Trophoblast cell (in vitro differentiated cells and primary cell): ENCODE results near the gene SFMBT1.
A peak's percentile ranks its signal among the peaks of the same experiment; 100 is the strongest.

Experiments
- DNase-seq, 2 donors: peaks; one replicate each; pipeline ENCODE4 v3.0.0-alpha.2; 2016
- H2AFZ ChIP-seq: 2 replicates; pipeline ENCODE4 v1.6.1; 2013; ENCODE audit warnings: low read length, moderate library complexity, mild to moderate bottlenecking; ENCODE audit not compliant: insufficient read depth, poor library complexity
- H2AK5ac ChIP-seq: 2 replicates; pipeline ENCODE4 v1.6.1; 2013; ENCODE audit warnings: mild to moderate bottlenecking, low read length
- H2BK120ac ChIP-seq: 2 replicates; pipeline ENCODE4 v1.6.1; 2013; ENCODE audit warnings: low read length, mild to moderate bottlenecking, moderate library complexity; ENCODE audit not compliant: insufficient read depth, poor library complexity
- H2BK12ac ChIP-seq: 2 replicates; pipeline ENCODE4 v1.6.1; 2013; ENCODE audit warnings: mild to moderate bottlenecking, low read length, moderate library complexity
- H2BK5ac ChIP-seq: 2 replicates; pipeline ENCODE4 v1.6.1; 2013; ENCODE audit warnings: low read length, low read depth, moderate library complexity, mild to moderate bottlenecking; ENCODE audit not compliant: poor library complexity
- H3K14ac ChIP-seq: 2 replicates; pipeline ENCODE4 v1.6.1; 2013; ENCODE audit warnings: mild to moderate bottlenecking, low read length
- H3K18ac ChIP-seq: 2 replicates; pipeline ENCODE4 v1.6.1; 2013; ENCODE audit warnings: mild to moderate bottlenecking, low read length
- H3K23ac ChIP-seq: 2 replicates; pipeline ENCODE4 v1.6.1; 2013; ENCODE audit warnings: low read length
- H3K27ac ChIP-seq: 2 replicates; pipeline ENCODE4 v1.5.1; 2013; ENCODE audit warnings: low read depth, mild to moderate bottlenecking, inconsistent platforms, low read length, moderate library complexity
- H3K27me3 ChIP-seq: 2 replicates; pipeline ENCODE4 v1.6.1; 2013; ENCODE audit warnings: inconsistent platforms, mild to moderate bottlenecking, low read length, moderate library complexity; ENCODE audit not compliant: insufficient read depth
- H3K36me3 ChIP-seq, 2 experiments: 1 replicate in 1 of 2; 2 replicates in 1 of 2; pipeline ENCODE4 v1.6.1; 2013; ENCODE audit warnings: low read length in 2 of 2, mild to moderate bottlenecking in 2 of 2, moderate library complexity in 1 of 2; ENCODE audit not compliant: insufficient read depth in 2 of 2, control insufficient read depth in 1 of 2
- H3K4ac ChIP-seq: 2 replicates; pipeline ENCODE4 v1.6.1; 2013; ENCODE audit warnings: low read depth, mild to moderate bottlenecking, low read length, moderate library complexity
- H3K4me1 ChIP-seq, 2 experiments: 1 replicate in 1 of 2; 2 replicates in 1 of 2; pipeline ENCODE4 v1.6.1; 2013; ENCODE audit warnings: low read length in 2 of 2, mild to moderate bottlenecking in 2 of 2, moderate library complexity in 1 of 2; ENCODE audit not compliant: insufficient read depth in 2 of 2, control insufficient read depth in 1 of 2
- H3K4me2 ChIP-seq: 2 replicates; pipeline ENCODE4 v1.6.1; 2013; ENCODE audit warnings: inconsistent platforms, mild to moderate bottlenecking, low read length, moderate library complexity
- H3K4me3 ChIP-seq: 2 replicates; pipeline ENCODE4 v1.5.1; 2013; ENCODE audit warnings: mild to moderate bottlenecking, low read depth, low read length, inconsistent platforms
- H3K79me1 ChIP-seq: one replicate; pipeline ENCODE4 v1.6.1; 2013; ENCODE audit warnings: low read length
- H3K79me2 ChIP-seq: 2 replicates; pipeline ENCODE4 v1.6.1; 2013; ENCODE audit warnings: low read length, mild to moderate bottlenecking; ENCODE audit not compliant: control insufficient read depth, insufficient read depth, poor library complexity
- H3K9ac ChIP-seq: 2 replicates; pipeline ENCODE4 v1.6.1; 2013; ENCODE audit warnings: mild to moderate bottlenecking, low read length
- H3K9me3 ChIP-seq: 2 replicates; pipeline ENCODE4 v1.6.1; 2013; ENCODE audit warnings: low read depth, mild to moderate bottlenecking, control low read depth, inconsistent platforms, low read length; ENCODE audit not compliant: insufficient read depth
- H4K12ac ChIP-seq: 2 replicates; pipeline ENCODE4 v1.6.1; 2013; ENCODE audit warnings: low read depth, mild to moderate bottlenecking, low read length, moderate library complexity
- H4K8ac ChIP-seq: 2 replicates; pipeline ENCODE4 v1.6.1; 2013; ENCODE audit warnings: low read depth, mild to moderate bottlenecking, low read length, moderate library complexity
- H4K91ac ChIP-seq: one replicate; pipeline ENCODE4 v1.6.1; 2013; ENCODE audit warnings: low read depth, mild to moderate bottlenecking, low read length, moderate library complexity
- WGBS: extraction: QIAGEN DNeasy Blood & Tissue Kit; methylation state at CpG from one replicate; pipeline ENCODE4 v1.1.7; 2013; ENCODE audit warnings: missing lambda C conversion rate; ENCODE audit not compliant: insufficient read length, insufficient coverage; ENCODE audit errors: extremely low coverage; 5-methylcytosine and 5-hydroxymethylcytosine counted together

SFMBT1 gene

GRCh38 chr3:53023072-53023823, 22.6 kb downstream of the SFMBT1 start:
- H4K91ac ChIP-seq, result no peak overlapping the region
- no peaks in the 10 kb centered on the region for H3K36me3 ChIP-seq
- no peak overlapping the region for H2BK12ac ChIP-seq
- no peak overlapping the region for H2BK5ac ChIP-seq
- no peak overlapping the region for H2BK120ac ChIP-seq
- no peak overlapping the region for H2AK5ac ChIP-seq
- no peaks in the 10 kb centered on the region for H3K9me3 ChIP-seq
- no peaks in the 10 kb centered on the region for H3K4me1 ChIP-seq
- no peak overlapping the region for H4K12ac ChIP-seq
- H3K23ac ChIP-seq, result no peak overlapping the region
- H4K8ac ChIP-seq, result no peak overlapping the region
- H3K27ac ChIP-seq, result no peak overlapping the region
- no peak overlapping the region for H3K14ac ChIP-seq
- no peak overlapping the region for H3K9ac ChIP-seq
- H3K18ac ChIP-seq, result no peak overlapping the region
- H3K4me2 ChIP-seq, result no peak overlapping the region
- H3K4me3 ChIP-seq, result no peak overlapping the region
- H3K4ac ChIP-seq, result no peak overlapping the region
- no peak overlapping the region for H2AFZ ChIP-seq
- H3K79me1 ChIP-seq, result no peaks in the 10 kb centered on the region
- H3K27me3 ChIP-seq, result no peaks in the 10 kb centered on the region
- H3K79me2 ChIP-seq, result no peaks in the 10 kb centered on the region
- DNase-seq, result no peak
- no CpG with 5 or more reads among the region's 4 CpGs for WGBS

GRCh38 chr3:53022647-53023046, 23.2 kb downstream of the SFMBT1 start:
- WGBS, result 100% methylated on average over 3 of the region's 3 CpGs
- Histone ChIP-seq H3K18ac (no peak overlapping the region), H2AK5ac (no peak overlapping the region)

GRCh38 chr3:53016236-53016635, 29.6 kb downstream of the SFMBT1 start:
- Histone ChIP-seq H3K4me1 (no peaks in the 10 kb centered on the region), H2AK5ac (no peak overlapping the region), H3K18ac (no peak overlapping the region), H3K9ac (no peak overlapping the region), H2AFZ (no peak overlapping the region), H3K9me3 (no peaks in the 10 kb centered on the region), H4K91ac (no peak overlapping the region), H3K27me3 (no peaks in the 10 kb centered on the region), H3K14ac (no peak overlapping the region), H4K12ac (no peak overlapping the region), H3K27ac (no peak overlapping the region), H3K23ac (no peak overlapping the region), H3K36me3 (no peaks in the 10 kb centered on the region), H2BK5ac (no peak overlapping the region), H3K79me1 (no peaks in the 10 kb centered on the region), H2BK120ac (no peak overlapping the region), H4K8ac (no peak overlapping the region), H3K4ac (no peak overlapping the region), H3K4me3 (no peak overlapping the region), H3K79me2 (no peaks in the 10 kb centered on the region), H3K4me2 (no peak overlapping the region), H2BK12ac (no peak overlapping the region)
- WGBS, result no CpG with 5 or more reads among the region's 5 CpGs
- peak in 1 of 2 donors; percentile 47 for DNase-seq

More at GRCh38 chr3:53022647-53023046, 23.2 kb downstream of the SFMBT1 start:
- Histone ChIP-seq H2AFZ (no peak overlapping the region), H3K23ac (no peak overlapping the region), H3K4me3 (no peak overlapping the region), H3K79me2 (no peaks in the 10 kb centered on the region), H2BK12ac (no peak overlapping the region), H2BK120ac (no peak overlapping the region), H3K27me3 (no peaks in the 10 kb centered on the region), H4K12ac (no peak overlapping the region), H3K79me1 (no peaks in the 10 kb centered on the region), H3K4me1 (no peaks in the 10 kb centered on the region), H3K9ac (no peak overlapping the region), H2BK5ac (no peak overlapping the region), H3K14ac (no peak overlapping the region), H4K91ac (no peak overlapping the region), H3K4me2 (no peak overlapping the region), H4K8ac (no peak overlapping the region), H3K27ac (no peak overlapping the region), H3K36me3 (no peaks in the 10 kb centered on the region), H3K9me3 (no peaks in the 10 kb centered on the region), H3K4ac (no peak overlapping the region)
- no peak for DNase-seq

GRCh38 chr3:53011324-53011723, 34.5 kb downstream of the SFMBT1 start:
- DNase-seq, result peak; percentile 23 to 51
- no peak overlapping the region for H4K91ac ChIP-seq
- H2BK12ac ChIP-seq, result no peak overlapping the region
- no peaks in the 10 kb centered on the region for H3K36me3 ChIP-seq
- H2BK5ac ChIP-seq, result no peak overlapping the region
- no peaks in the 10 kb centered on the region for H3K27me3 ChIP-seq
- no peaks in the 10 kb centered on the region for H3K79me1 ChIP-seq
- no peak overlapping the region for H4K8ac ChIP-seq
- no peaks in the 10 kb centered on the region for H3K9me3 ChIP-seq
- H2BK120ac ChIP-seq, result no peak overlapping the region
- H3K27ac ChIP-seq, result no peak overlapping the region
- no peak overlapping the region for H4K12ac ChIP-seq
- H2AK5ac ChIP-seq, result no peak overlapping the region
- H2AFZ ChIP-seq, result no peak overlapping the region
- no peak overlapping the region for H3K18ac ChIP-seq
- H3K4me3 ChIP-seq, result no peak overlapping the region
- H3K14ac ChIP-seq, result no peak overlapping the region
- no peak overlapping the region for H3K4ac ChIP-seq
- H3K4me1 ChIP-seq, result no peaks in the 10 kb centered on the region
- H3K79me2 ChIP-seq, result no peaks in the 10 kb centered on the region
- H3K23ac ChIP-seq, result no peak overlapping the region
- H3K9ac ChIP-seq, result no peak overlapping the region
- H3K4me2 ChIP-seq, result no peak overlapping the region
- WGBS, result no CpG with 5 or more reads among the region's 3 CpGs
